Upper lobe of left lung (tissue), 6 donors: ENCODE results near the gene PODXL2. TPM values are rescaled to one million over a fixed set of nuclear protein-coding genes. Genes with fewer than 3 reads are reported as not detected.

Experiments used
- ATAC-seq, 2 donors: fragments of 200-7000 bp; cut with Tn5 transposase; one replicate each; pipeline ENCODE4 v1.9.1; 2022; ENCODE audit warnings: mild to moderate bottlenecking in 2 of 2, moderate library complexity in 2 of 2; ENCODE audit not compliant: low FRiP score in 2 of 2
- DNase-seq, 2 donors: peaks; one replicate each; pipeline ENCODE4 v3.0.0-alpha.2; 2019 to 2020
- H3K27ac ChIP-seq, 4 donors: fragments of 200-600 bp; sonication (generic); one replicate each; pipeline ENCODE4 v1.5.1; 2016 to 2019
- H3K27me3 ChIP-seq, 4 donors: fragments of 200-600 bp; sonication (generic); one replicate each; pipeline ENCODE4 v1.5.1; 2017 to 2019
- H3K36me3 ChIP-seq, 4 donors: fragments of 200-600 bp; sonication (generic); one replicate each; pipeline ENCODE4 v1.5.1; 2016 to 2019
- H3K4me1 ChIP-seq, 4 donors: fragments of 200-600 bp; sonication (generic); one replicate each; pipeline ENCODE4 v1.5.1; 2018 to 2019
- H3K4me3 ChIP-seq, 4 donors: fragments of 200-600 bp; sonication (generic); one replicate each; pipeline ENCODE4 v1.5.1; 2017 to 2019; ENCODE audit warnings: mild to moderate bottlenecking in 2 of 4, moderate library complexity in 1 of 4
- H3K9me3 ChIP-seq, 4 donors: fragments of 200-600 bp; sonication (generic); one replicate each; pipeline ENCODE4 v1.5.1; 2018 to 2019
- EP300 ChIP-seq, 4 donors: sonication (generic); formaldehyde crosslinking; IDR thresholded peaks; one replicate each; pipeline ENCODE4 v1.5.1; 2017; ENCODE audit warnings: antibody characterized with exemption in 4 of 4, control low read depth in 2 of 4
- POLR2A ChIP-seq, 4 donors: fragments of 450-650 bp; IDR thresholded peaks; one replicate each; pipeline ENCODE4 v1.5.1; 2016 to 2017; ENCODE audit warnings: antibody characterized with exemption in 4 of 4, mild to moderate bottlenecking in 2 of 4
- POLR2AphosphoS5 ChIP-seq, 2 donors: sonication (generic); formaldehyde crosslinking; IDR thresholded peaks; one replicate each; pipeline ENCODE4 v1.5.1; 2017; ENCODE audit warnings: antibody characterized with exemption in 2 of 2
- WGBS, 2 donors: methylation state at CpG; one replicate each; pipeline ENCODE4 v1.1.5; 2017 to 2018; 5-methylcytosine and 5-hydroxymethylcytosine counted together
- total RNA-seq, 6 donors: library from RNA; depleted of rRNA in 4 of 6; stranded (reverse); fragments of >200 nt in 4 of 6; gene quantifications; one replicate each; pipeline versions ENCODE4 v1.1.0 to v1.2.1, GENCODE V29; 2016 to 2021
- TF ChIP-seq, protein P1 (sequence below), 6 experiments: fragments of 450-650 bp in 4 of 6; fragments of 200-600 bp in 2 of 6; sonication (generic) in 2 of 6; IDR thresholded peaks; one replicate each; pipeline ENCODE4 v1.5.1; 2016 to 2019; ENCODE audit warnings: antibody characterized with exemption in 6 of 6
- donor health status: DM: no; HTN: no; CAD: no; lungs with moderate emphysema.
- donor health status: DM: no; HTN: yes; CAD: no; lungs with severe emphysema.

Gene PODXL2
- total RNA-seq, 6 donors from 2014 or later = 1.0 to 5.1 (median 3.5) TPM

DNA sequence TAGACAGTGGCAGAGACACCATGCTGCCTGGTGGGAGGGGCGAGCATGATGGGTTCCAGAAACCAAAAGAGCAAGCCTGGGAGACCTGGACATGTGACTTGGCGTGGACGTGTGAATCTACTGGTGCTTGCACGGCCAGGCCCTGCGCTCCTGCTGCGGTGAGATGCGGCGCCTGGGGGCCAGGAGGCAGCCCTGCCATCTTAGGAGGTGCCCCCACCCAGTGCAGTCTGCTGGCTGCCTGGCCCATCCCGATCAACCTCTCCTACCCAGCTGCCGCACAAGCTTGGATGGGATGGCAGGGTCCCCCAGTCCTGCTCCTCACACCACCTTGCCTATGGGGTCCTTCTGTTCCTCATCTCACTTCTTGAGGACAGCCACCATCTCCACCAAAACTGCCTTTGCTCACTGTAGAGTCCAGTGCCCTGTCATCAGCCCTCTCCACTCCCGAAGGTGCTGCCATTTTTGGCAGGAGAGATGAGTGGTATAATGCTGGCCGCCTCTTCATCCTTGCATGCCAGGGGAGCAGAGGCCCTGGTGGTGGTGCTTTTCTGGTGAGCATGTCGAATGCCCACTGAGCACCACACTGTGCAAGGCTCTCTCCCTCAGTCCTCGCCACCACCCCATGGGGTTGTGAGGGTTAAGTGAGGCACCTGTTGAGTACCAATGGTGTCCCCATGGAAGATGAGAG, 40.7 kb downstream of the PODXL2 start:
- no peaks in the 10 kb centered on the region for H3K36me3 ChIP-seq

DNA sequence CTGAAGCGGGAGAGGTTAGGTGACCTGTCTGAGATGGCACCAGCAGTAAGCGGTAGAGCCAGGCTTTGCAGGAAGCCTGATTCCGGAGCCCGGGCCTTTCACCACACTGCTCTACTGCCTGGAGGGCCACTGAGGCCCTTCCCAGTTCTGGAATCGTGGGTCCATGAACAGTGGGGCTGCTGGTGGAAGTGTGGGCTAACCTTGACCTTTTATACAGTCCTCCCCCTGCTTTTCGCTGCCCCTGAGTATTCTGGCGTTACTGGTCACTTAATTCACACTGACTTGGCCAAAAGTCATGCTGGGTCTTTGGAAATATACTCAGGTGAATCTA, 41.2 kb downstream of the PODXL2 start:
- no peaks in the 10 kb centered on the region for H3K36me3 ChIP-seq
- peaks cover 18 to 32% (median 21%) of the 10 kb centered on the region in 4 donors for H3K4me1 ChIP-seq
- H3K9me3 ChIP-seq = no peaks in the 10 kb centered on the region
- TF ChIP-seq POLR2AphosphoS5 (IDR thresholded peaks at IDR 0.05) (no peak), POLR2A (IDR thresholded peaks at IDR 0.05) (no peak), EP300 (IDR thresholded peaks at IDR 0.05) (no peak)
- TF ChIP-seq, protein P1, sequence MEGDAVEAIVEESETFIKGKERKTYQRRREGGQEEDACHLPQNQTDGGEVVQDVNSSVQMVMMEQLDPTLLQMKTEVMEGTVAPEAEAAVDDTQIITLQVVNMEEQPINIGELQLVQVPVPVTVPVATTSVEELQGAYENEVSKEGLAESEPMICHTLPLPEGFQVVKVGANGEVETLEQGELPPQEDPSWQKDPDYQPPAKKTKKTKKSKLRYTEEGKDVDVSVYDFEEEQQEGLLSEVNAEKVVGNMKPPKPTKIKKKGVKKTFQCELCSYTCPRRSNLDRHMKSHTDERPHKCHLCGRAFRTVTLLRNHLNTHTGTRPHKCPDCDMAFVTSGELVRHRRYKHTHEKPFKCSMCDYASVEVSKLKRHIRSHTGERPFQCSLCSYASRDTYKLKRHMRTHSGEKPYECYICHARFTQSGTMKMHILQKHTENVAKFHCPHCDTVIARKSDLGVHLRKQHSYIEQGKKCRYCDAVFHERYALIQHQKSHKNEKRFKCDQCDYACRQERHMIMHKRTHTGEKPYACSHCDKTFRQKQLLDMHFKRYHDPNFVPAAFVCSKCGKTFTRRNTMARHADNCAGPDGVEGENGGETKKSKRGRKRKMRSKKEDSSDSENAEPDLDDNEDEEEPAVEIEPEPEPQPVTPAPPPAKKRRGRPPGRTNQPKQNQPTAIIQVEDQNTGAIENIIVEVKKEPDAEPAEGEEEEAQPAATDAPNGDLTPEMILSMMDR (IDR thresholded peaks at IDR 0.05) = no peak
- no peak overlapping the region for H3K4me3 ChIP-seq
- no peak overlapping the region for H3K27ac ChIP-seq
- 91 to 98% methylated on average over 7 of the region's 7 CpGs for WGBS, 2 donors
- ATAC-seq = no peak
- H3K27me3 ChIP-seq = no peaks in the 10 kb centered on the region
- no peak for DNase-seq

More for the DNA sequence above, 40.7 kb downstream of the PODXL2 start:
- DNase-seq (no peak), ATAC-seq (no peak)
- H3K4me1 ChIP-seq = peaks cover 18 to 29% (median 21%) of the 10 kb centered on the region in 4 donors
- TF ChIP-seq EP300 (IDR thresholded peaks at IDR 0.05) = no peak
- TF ChIP-seq POLR2AphosphoS5 (IDR thresholded peaks at IDR 0.05) = no peak
- TF ChIP-seq POLR2A (IDR thresholded peaks at IDR 0.05) = no peak
- TF ChIP-seq, protein P1 (IDR thresholded peaks at IDR 0.05) = no peak
- no peaks in the 10 kb centered on the region for H3K9me3 ChIP-seq
- H3K27ac ChIP-seq = no peak overlapping the region
- no peaks in the 10 kb centered on the region for H3K27me3 ChIP-seq
- WGBS, 2 donors = 93 to 95% methylated on average over 11 to 14 of the region's 14 CpGs
- no peak overlapping the region for H3K4me3 ChIP-seq

DNA sequence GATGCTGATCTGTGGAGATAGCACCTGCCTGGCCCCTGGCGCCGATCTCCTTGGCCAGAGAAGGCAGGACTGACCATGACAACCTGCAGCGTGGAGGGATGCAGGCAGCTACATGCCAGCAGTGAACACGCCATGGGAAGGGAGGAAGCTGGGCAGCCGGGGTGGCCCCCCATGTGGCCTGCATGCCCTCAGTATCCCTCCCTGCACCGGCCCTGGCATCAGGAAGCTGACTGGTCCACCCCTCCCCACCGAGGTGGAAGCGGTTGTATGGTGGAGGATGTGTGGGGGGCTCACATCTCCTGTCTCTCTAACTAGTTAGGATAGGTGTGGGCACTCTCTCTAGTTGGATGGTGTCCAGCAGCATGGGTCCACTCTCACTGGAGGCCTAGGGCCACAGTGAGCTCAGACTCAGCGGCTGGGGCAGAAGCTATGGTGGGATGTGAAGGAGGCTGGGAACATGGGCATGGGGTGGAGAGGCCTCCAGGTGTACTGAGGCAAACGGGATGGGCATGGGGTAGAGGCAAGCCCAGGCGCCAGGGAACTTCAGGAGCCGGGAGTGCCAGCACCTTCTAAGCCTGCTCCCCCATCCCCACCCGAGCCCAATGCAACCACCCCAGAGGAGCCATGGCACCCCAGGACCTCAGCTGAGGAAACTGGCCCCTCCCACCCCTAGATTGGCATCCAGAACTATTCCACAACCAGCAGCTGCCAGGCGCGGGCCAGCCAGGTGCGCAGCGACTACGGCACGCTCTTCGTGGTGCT, 42.0 kb downstream of the PODXL2 start:
- Histone ChIP-seq H3K27me3 (no peaks in the 10 kb centered on the region), H3K4me1 (peaks cover 18 to 32% (median 21%) of the 10 kb centered on the region in 4 donors), H3K9me3 (no peaks in the 10 kb centered on the region), H3K27ac (no peak overlapping the region), H3K4me3 (no peak overlapping the region), H3K36me3 (peaks cover 0 to 2% (median under 1%) of the 10 kb centered on the region in 4 donors)
- ATAC-seq = no peak
- TF ChIP-seq POLR2A (IDR thresholded peaks at IDR 0.05) (no peak), POLR2AphosphoS5 (IDR thresholded peaks at IDR 0.05) (no peak), EP300 (IDR thresholded peaks at IDR 0.05) (no peak)
- TF ChIP-seq, protein P1 (IDR thresholded peaks at IDR 0.05) = no peak
- DNase-seq = peak in 1 of 2 donors; percentile 20
- 94 to 95% methylated on average over 8 to 20 of the region's 20 CpGs for WGBS, 2 donors

DNA sequence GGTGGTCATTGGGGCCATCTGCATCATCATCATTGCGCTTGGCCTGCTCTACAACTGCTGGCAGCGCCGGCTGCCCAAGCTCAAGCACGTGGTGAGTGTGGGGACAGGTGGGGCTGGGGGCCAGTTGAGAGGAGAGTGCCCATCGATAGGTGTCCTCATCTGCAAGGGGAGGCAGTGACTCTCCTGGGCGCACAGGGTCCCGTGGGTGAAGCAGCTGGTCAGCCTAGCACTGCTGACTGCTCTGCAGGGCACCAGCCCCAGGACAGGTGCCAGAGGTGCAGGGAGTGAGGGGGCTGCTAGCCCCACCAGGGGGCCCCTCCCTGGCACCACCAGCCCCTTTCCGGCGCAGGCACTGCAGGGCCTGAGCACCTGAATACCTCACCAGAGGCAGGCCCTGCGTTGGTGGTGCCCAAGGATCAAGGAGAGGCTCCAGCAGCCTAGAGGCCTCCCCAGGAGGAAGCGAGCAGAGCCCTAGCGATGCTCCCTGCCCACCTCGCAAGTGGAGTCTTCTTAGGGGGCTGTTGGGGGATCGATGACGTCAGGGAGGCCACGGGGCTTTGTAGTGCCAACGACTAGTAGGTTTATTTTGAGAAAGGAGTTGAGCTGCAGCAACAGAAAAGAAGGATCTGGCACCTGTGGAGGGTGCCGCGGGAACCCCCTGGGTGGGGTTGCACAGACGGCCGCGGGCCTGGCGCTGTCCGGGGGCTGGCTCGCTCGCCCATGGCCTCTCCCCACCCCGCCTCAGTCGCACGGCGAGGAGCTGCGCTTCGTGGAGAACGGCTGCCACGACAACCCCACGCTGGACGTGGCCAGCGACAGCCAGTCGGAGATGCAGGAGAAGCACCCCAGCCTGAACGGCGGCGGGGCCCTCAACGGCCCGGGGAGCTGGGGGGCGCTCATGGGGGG, 42.8 kb downstream of the PODXL2 start:
- DNase-seq = peak in 1 of 2 donors; percentile 22

More for the DNA sequence above, 42.8 kb downstream of the PODXL2 start:
- Histone ChIP-seq H3K4me3 (peak overlapping the region; percentile 84 to 99 (median 96)), H3K36me3 (peaks cover 0 to 10% (median 8%) of the 10 kb centered on the region in 4 donors), H3K27ac (peak overlapping the region; percentile 92 to 99 (median 94)), H3K9me3 (no peaks in the 10 kb centered on the region), H3K4me1 (peaks cover 18 to 36% (median 21%) of the 10 kb centered on the region in 4 donors), H3K27me3 (no peaks in the 10 kb centered on the region)
- TF ChIP-seq POLR2A (IDR thresholded peaks at IDR 0.05) (no peak), POLR2AphosphoS5 (IDR thresholded peaks at IDR 0.05) (no peak), EP300 (IDR thresholded peaks at IDR 0.05) (no peak)
- TF ChIP-seq, protein P1 (IDR thresholded peaks at IDR 0.05) = no peak
- peak in 1 of 2 donors; percentile 49 for ATAC-seq
- WGBS, 2 donors = 20 to 30% methylated on average over 1 to 32 of the region's 44 CpGs
